Fibroblast of lung (primary cell): ENCODE results near the gene SAFB2. TPM values are rescaled to one million over a fixed set of nuclear protein-coding genes. Genes with fewer than 3 reads are reported as not detected.

ENCODE experiments used
- DNase-seq, 2 donors: peaks; one replicate each; pipeline versions ENCODE4 v3.0.0 to v3.0.0-alpha.2; 2010; ENCODE audit warnings: low read depth in 2 of 2
- H2AFZ ChIP-seq: 2 replicates; pipeline ENCODE4 v1.5.1; 2012; ENCODE audit warnings: low read length, control low read depth, inconsistent platforms
- H3K27ac ChIP-seq: 2 replicates; pipeline ENCODE4 v1.5.1; 2011; ENCODE audit warnings: low read length, control low read depth; ENCODE audit not compliant: insufficient read depth
- H3K27me3 ChIP-seq: 2 replicates; pipeline ENCODE4 v1.5.1; 2011; ENCODE audit warnings: mild to moderate bottlenecking, low read length; ENCODE audit not compliant: control insufficient read depth, insufficient read depth
- H3K36me3 ChIP-seq: 2 replicates; pipeline ENCODE4 v1.5.1; 2011; ENCODE audit warnings: low read length; ENCODE audit not compliant: control insufficient read depth, insufficient read depth
- H3K4me1 ChIP-seq: 2 replicates; pipeline ENCODE4 v1.5.1; 2011; ENCODE audit warnings: low read length; ENCODE audit not compliant: control insufficient read depth, insufficient read depth; ENCODE audit errors: extremely low read depth
- H3K4me2 ChIP-seq: 2 replicates; pipeline ENCODE4 v1.5.1; 2011; ENCODE audit warnings: low read length, control low read depth; ENCODE audit not compliant: insufficient read depth; ENCODE audit errors: extremely low read depth
- H3K4me3 ChIP-seq, 4 experiments: fragments of 200-600 bp in 1 of 4; sonication (generic) in 1 of 4; replicated peaks in 1 of 4; 2 replicates each; pipeline ENCODE4 v1.5.1; 2011 to 2016; ENCODE audit warnings: low read length in 4 of 4, low read depth in 3 of 4, mild to moderate bottlenecking in 3 of 4, control low read depth in 2 of 4, inconsistent platforms in 1 of 4, mixed read lengths in 1 of 4; ENCODE audit not compliant: insufficient read depth in 1 of 4; ENCODE audit errors: control extremely low read depth in 1 of 4
- H3K79me2 ChIP-seq: 2 replicates; pipeline ENCODE4 v1.5.1; 2012; ENCODE audit warnings: mild to moderate bottlenecking, low read length, inconsistent platforms; ENCODE audit not compliant: control insufficient read depth, insufficient read depth
- H3K9ac ChIP-seq: 2 replicates; pipeline ENCODE4 v1.5.1; 2011; ENCODE audit warnings: mild to moderate bottlenecking, low read length, control low read depth; ENCODE audit not compliant: insufficient read depth
- H3K9me3 ChIP-seq: 2 replicates; pipeline ENCODE4 v1.5.1; 2012; ENCODE audit warnings: low read depth, low read length; ENCODE audit not compliant: control insufficient read depth, insufficient read depth
- H4K20me1 ChIP-seq: 2 replicates; pipeline ENCODE4 v1.5.1; 2011; ENCODE audit warnings: low read length; ENCODE audit not compliant: control insufficient read depth, insufficient read depth; ENCODE audit errors: extremely low read depth
- CTCF ChIP-seq, 2 donors: IDR thresholded peaks in 1 of 2; conservative IDR thresholded peaks in 1 of 2; 1 replicate in 1 of 2; 2 replicates in 1 of 2; pipeline ENCODE4 v1.5.1; 2011 to 2012; ENCODE audit warnings: low read length in 2 of 2, control low read depth in 1 of 2, inconsistent platforms in 1 of 2, low read depth in 1 of 2, mild to moderate bottlenecking in 1 of 2
- EZH2 ChIP-seq: IDR thresholded peaks from 2 replicates; pipeline ENCODE4 v1.5.1; 2012; ENCODE audit warnings: low read length, control low read depth, mild to moderate bottlenecking; ENCODE audit errors: missing control alignments
- polyA plus RNA-seq, 2 donors: library from polyadenylated mRNA; depleted of rRNA in 1 of 2; stranded (reverse) in 1 of 2; unstranded in 1 of 2; fragments of >200 nt; gene quantifications; 2 replicates each; pipeline ENCODE4 v1.2.1, GENCODE V29; 2011 to 2012; ENCODE audit warnings: missing spikeins in 1 of 2
- total RNA-seq: library from RNA; depleted of rRNA; stranded (reverse); fragments of >200 nt; gene quantifications from 2 replicates; pipeline ENCODE4 v1.2.1, GENCODE V29; 2014

SAFB2 gene
- total and polyA plus RNA-seq, 2 donors (not counting 1 experiment from before 2014, with no cell fraction given) = 16.9 to 35.8 TPM

GRCh38 chr19:5645409-5645808 lies 22.8 kb upstream of the SAFB2 start:
- Histone ChIP-seq H3K27me3 (no peaks in the 10 kb centered on the region), H3K9me3 (no peaks in the 10 kb centered on the region), H3K27ac (no peak overlapping the region), H2AFZ (no peak overlapping the region), H3K79me2 (peaks cover 61% of the 10 kb centered on the region), H3K4me1 (peaks cover 4% of the 10 kb centered on the region), H3K9ac (no peak overlapping the region), H3K4me3 (no peak overlapping the region), H3K36me3 (peaks cover 33% of the 10 kb centered on the region), H3K4me2 (no peak overlapping the region), H4K20me1 (peaks cover 7% of the 10 kb centered on the region)
- no peak for DNase-seq
- TF ChIP-seq EZH2 = no peak
- no peak for TF ChIP-seq CTCF (conservative IDR thresholded peaks at IDR 0.05 in 1 of 2, IDR thresholded peaks at IDR 0.05 in 1 of 2; ENCODE audit: low read depth in 1 of 2, low read length in 2 of 2)

GRCh38 chr19:5644037-5644436 lies 21.5 kb upstream of the SAFB2 start:
- DNase-seq = peak in 1 of 2 donors; percentile 23
- Histone ChIP-seq H3K36me3 (peaks cover 28% of the 10 kb centered on the region), H3K4me2 (no peak overlapping the region), H3K27ac (no peak overlapping the region), H4K20me1 (peaks cover 7% of the 10 kb centered on the region), H3K9ac (no peak overlapping the region), H3K79me2 (peaks cover 72% of the 10 kb centered on the region), H2AFZ (no peak overlapping the region), H3K4me3 (no peak overlapping the region), H3K4me1 (peaks cover 4% of the 10 kb centered on the region), H3K27me3 (no peaks in the 10 kb centered on the region), H3K9me3 (no peaks in the 10 kb centered on the region)
- TF ChIP-seq EZH2 (no peak), CTCF (conservative IDR thresholded peaks at IDR 0.05 in 1 of 2, IDR thresholded peaks at IDR 0.05 in 1 of 2; ENCODE audit: low read depth in 1 of 2, low read length in 2 of 2) (no peak)

- H3K9me3 ChIP-seq = no peaks in the 10 kb centered on the region
- H3K4me3 ChIP-seq = no peak overlapping the region
- peaks cover 4% of the 10 kb centered on the region for H3K4me1 ChIP-seq
- H3K79me2 ChIP-seq = peaks cover 79% of the 10 kb centered on the region
- no peaks in the 10 kb centered on the region for H3K27me3 ChIP-seq
- no peak overlapping the region for H3K27ac ChIP-seq
- peaks cover 28% of the 10 kb centered on the region for H3K36me3 ChIP-seq
- H3K9ac ChIP-seq = no peak overlapping the region
- no peak overlapping the region for H3K4me2 ChIP-seq
- H4K20me1 ChIP-seq = peaks cover 7% of the 10 kb centered on the region
- DNase-seq = no peak
- no peak for TF ChIP-seq CTCF (conservative IDR thresholded peaks at IDR 0.05 in 1 of 2, IDR thresholded peaks at IDR 0.05 in 1 of 2; ENCODE audit: low read depth in 1 of 2, low read length in 2 of 2)
- TF ChIP-seq EZH2 = no peak
- no peak overlapping the region for H2AFZ ChIP-seq
Measured at GRCh38 chr19:5643060-5643459, 20.5 kb upstream of the SAFB2 start.
